Liver (tissue), 3 donors: ENCODE data around the gene SDK2.

Experiments
- ATF3 ChIP-seq: IDR thresholded peaks from 2 replicates; pipeline ENCODE4 v1.6.1; 2016; ENCODE audit warnings: antibody characterized with exemption
- CTCF ChIP-seq: fragments of 150-350 bp; IDR thresholded peaks from 2 replicates; pipeline ENCODE4 v1.5.1; 2017; ENCODE audit warnings: improper control_type of control experiment, low read depth, low read length; ENCODE audit not compliant: missing input control
- EGR1 ChIP-seq, 2 donors: IDR thresholded peaks; 2 replicates each; pipeline ENCODE4 v1.6.1; 2016 to 2018; ENCODE audit warnings: antibody characterized with exemption in 2 of 2, low read depth in 2 of 2
- FOXA1 ChIP-seq: IDR thresholded peaks from 2 replicates; pipeline ENCODE4 v1.6.1; 2016; ENCODE audit warnings: antibody characterized with exemption
- GABPA ChIP-seq, 2 donors: IDR thresholded peaks in 1 of 2; conservative IDR thresholded peaks in 1 of 2; 2 replicates each; pipeline ENCODE4 v1.6.1; 2016; ENCODE audit warnings: antibody characterized with exemption in 2 of 2, mild to moderate bottlenecking in 1 of 2, moderate library complexity in 1 of 2
- HNF4A ChIP-seq, 2 donors: conservative IDR thresholded peaks; 2 replicates each; pipeline ENCODE4 v1.6.1; 2016; ENCODE audit warnings: antibody characterized with exemption in 2 of 2, mild to moderate bottlenecking in 2 of 2
- JUND ChIP-seq, 2 donors: IDR thresholded peaks; 2 replicates each; pipeline ENCODE4 v1.6.1; 2016; ENCODE audit warnings: antibody characterized with exemption in 2 of 2
- MAX ChIP-seq: IDR thresholded peaks from 2 replicates; pipeline ENCODE4 v1.6.1; 2016; ENCODE audit warnings: antibody characterized with exemption
- RAD21 ChIP-seq, 2 donors: IDR thresholded peaks; 2 replicates each; pipeline ENCODE4 v1.6.1; 2016; ENCODE audit warnings: antibody characterized with exemption in 2 of 2, mild to moderate bottlenecking in 2 of 2
- REST ChIP-seq: IDR thresholded peaks from 2 replicates; pipeline ENCODE4 v1.6.1; 2016; ENCODE audit warnings: antibody characterized with exemption, mild to moderate bottlenecking
- TAF1 ChIP-seq: conservative IDR thresholded peaks from 2 replicates; pipeline ENCODE4 v1.6.1; 2016; ENCODE audit warnings: antibody characterized with exemption, mild to moderate bottlenecking
- YY1 ChIP-seq: IDR thresholded peaks from 2 replicates; pipeline ENCODE4 v1.6.1; 2016; ENCODE audit warnings: antibody characterized with exemption, mild to moderate bottlenecking
- donor health status: healthy.
- donor health status: healthy.

GRCh38 chr17:73585583-73585982 lies 58.7 kb downstream of the SDK2 start:
- TF ChIP-seq YY1: no peak
- TF ChIP-seq CTCF: no peak
- no peak for TF ChIP-seq EGR1 (IDR thresholded peaks at IDR 0.05; ENCODE audit: low read depth in 2 of 2)
- TF ChIP-seq MAX: no peak
- TF ChIP-seq REST: no peak
- peak in 1 of 2 donors; percentile 12 for TF ChIP-seq RAD21 (IDR thresholded peaks at IDR 0.05)
- no peak for TF ChIP-seq TAF1
- TF ChIP-seq GABPA (IDR thresholded peaks at IDR 0.05 in 1 of 2, conservative IDR thresholded peaks at IDR 0.05 in 1 of 2): no peak
- no peak for TF ChIP-seq JUND (IDR thresholded peaks at IDR 0.05)
- TF ChIP-seq ATF3: no peak
- TF ChIP-seq FOXA1: no peak
- TF ChIP-seq HNF4A (conservative IDR thresholded peaks at IDR 0.05): no peak
